GM23338 (cell line): ENCODE data around the gene PSMD14.

Experiments used
- EZH2 ChIP-seq: fragments of 200-600 bp; sonication (generic); IDR thresholded peaks from one replicate; pipeline ENCODE4 v1.8.0; 2017; ENCODE audit warnings: antibody characterized with exemption, mild to moderate bottlenecking, low read depth; ENCODE audit not compliant: unreplicated experiment
- EZH2phosphoT487 ChIP-seq: fragments of 200-600 bp; sonication (generic); IDR thresholded peaks from one replicate; pipeline ENCODE4 v1.8.1; 2018; ENCODE audit warnings: antibody characterized with exemption; ENCODE audit not compliant: unreplicated experiment
- JUNB ChIP-seq: IDR thresholded peaks from one replicate; pipeline ENCODE4 v1.6.1; 2016; ENCODE audit warnings: antibody characterized with exemption; ENCODE audit not compliant: unreplicated experiment
- POLR2AphosphoS5 ChIP-seq: IDR thresholded peaks from 2 replicates; pipeline ENCODE4 v1.6.1; 2016; ENCODE audit warnings: antibody characterized with exemption, low read depth
- ZNF331 ChIP-seq: fragments of 250-450 bp; sonication (Bioruptor Pico); IDR thresholded peaks from 2 replicates; pipeline ENCODE4 v1.5.0; 2020; ENCODE audit warnings: low read depth, mild to moderate bottlenecking, moderate library complexity
- TF ChIP-seq, protein P1 (sequence below), 2 experiments: fragments of 200-600 bp in 1 of 2; sonication (generic) in 1 of 2; conservative IDR thresholded peaks; 2 replicates each; pipeline versions ENCODE4 v1.5.1 to v1.6.1; 2016 to 2017; ENCODE audit warnings: antibody characterized with exemption in 2 of 2, low read depth in 2 of 2, mild to moderate bottlenecking in 2 of 2, moderate library complexity in 1 of 2

DNA sequence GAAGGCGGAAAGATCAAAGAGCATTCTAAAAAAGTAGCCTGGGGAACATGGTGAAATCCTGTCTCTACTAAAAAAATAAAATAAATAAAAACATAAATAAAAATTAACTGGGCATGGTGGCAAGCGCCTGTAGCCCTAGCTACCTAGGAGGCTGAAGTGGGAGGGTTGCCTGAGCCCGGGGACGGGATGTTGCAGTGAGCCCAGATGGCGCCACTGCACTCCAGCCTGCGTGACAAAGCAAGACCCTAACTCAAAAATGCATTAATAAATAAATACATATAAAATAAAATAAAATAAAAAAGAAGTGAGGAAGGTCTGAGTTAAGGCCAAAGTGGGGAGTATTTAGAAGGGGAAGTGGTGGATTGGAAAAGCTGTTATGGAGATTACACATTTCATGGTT, 1.3 kb upstream of the PSMD14 start:
- TF ChIP-seq, protein P1, sequence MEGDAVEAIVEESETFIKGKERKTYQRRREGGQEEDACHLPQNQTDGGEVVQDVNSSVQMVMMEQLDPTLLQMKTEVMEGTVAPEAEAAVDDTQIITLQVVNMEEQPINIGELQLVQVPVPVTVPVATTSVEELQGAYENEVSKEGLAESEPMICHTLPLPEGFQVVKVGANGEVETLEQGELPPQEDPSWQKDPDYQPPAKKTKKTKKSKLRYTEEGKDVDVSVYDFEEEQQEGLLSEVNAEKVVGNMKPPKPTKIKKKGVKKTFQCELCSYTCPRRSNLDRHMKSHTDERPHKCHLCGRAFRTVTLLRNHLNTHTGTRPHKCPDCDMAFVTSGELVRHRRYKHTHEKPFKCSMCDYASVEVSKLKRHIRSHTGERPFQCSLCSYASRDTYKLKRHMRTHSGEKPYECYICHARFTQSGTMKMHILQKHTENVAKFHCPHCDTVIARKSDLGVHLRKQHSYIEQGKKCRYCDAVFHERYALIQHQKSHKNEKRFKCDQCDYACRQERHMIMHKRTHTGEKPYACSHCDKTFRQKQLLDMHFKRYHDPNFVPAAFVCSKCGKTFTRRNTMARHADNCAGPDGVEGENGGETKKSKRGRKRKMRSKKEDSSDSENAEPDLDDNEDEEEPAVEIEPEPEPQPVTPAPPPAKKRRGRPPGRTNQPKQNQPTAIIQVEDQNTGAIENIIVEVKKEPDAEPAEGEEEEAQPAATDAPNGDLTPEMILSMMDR (conservative IDR thresholded peaks at IDR 0.05; ENCODE audit: low read depth in 2 of 2): peak in 1 of 2 experiments; percentile 62; a peak in 2 of 4 replicates
- TF ChIP-seq JUNB (no peak), ZNF331 (CRISPR knock-in tag) (no peak), EZH2 (no peak), POLR2AphosphoS5 (no peak), EZH2phosphoT487 (no peak)
